T follicular helper cell (primary cell): ENCODE results near the gene REN.

Experiments
- DNase-seq: peaks from one replicate; pipeline ENCODE4 v3.0.0-alpha.2; 2020; ENCODE audit warnings: low read depth
- total RNA-seq, 2 experiments: gene quantifications; one replicate each; lab custom pipeline; 2026; lab: John Stamatoyannopoulos, UW

Gene REN
- total RNA-seq = 0 reads per million in 2 experiments

DNA sequence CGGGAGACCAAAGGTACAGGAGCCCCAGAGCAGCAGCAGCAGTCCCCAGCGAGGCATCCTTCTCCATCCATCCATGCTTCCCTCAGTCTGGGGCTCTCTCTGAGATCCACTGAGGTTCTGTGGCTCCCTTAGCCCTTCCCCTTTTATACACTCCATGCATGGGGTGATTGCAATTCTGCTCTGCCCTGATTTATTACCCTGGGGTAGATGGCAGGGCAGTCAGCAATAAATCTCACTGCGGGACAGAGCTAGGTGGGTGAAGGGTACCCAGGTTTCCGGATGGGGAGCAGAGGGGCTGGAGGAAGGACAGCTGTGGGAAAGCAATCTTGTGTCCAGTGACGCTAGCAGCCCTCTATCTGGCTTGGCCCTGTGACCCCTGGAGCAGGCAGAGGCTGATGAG, at the start of gene REN:
REN (minus strand) TSS at position 119 of the 400 bp plus-strand sequence; CDS start at position 75, 44 bp downstream.
- no peak for DNase-seq

DNA sequence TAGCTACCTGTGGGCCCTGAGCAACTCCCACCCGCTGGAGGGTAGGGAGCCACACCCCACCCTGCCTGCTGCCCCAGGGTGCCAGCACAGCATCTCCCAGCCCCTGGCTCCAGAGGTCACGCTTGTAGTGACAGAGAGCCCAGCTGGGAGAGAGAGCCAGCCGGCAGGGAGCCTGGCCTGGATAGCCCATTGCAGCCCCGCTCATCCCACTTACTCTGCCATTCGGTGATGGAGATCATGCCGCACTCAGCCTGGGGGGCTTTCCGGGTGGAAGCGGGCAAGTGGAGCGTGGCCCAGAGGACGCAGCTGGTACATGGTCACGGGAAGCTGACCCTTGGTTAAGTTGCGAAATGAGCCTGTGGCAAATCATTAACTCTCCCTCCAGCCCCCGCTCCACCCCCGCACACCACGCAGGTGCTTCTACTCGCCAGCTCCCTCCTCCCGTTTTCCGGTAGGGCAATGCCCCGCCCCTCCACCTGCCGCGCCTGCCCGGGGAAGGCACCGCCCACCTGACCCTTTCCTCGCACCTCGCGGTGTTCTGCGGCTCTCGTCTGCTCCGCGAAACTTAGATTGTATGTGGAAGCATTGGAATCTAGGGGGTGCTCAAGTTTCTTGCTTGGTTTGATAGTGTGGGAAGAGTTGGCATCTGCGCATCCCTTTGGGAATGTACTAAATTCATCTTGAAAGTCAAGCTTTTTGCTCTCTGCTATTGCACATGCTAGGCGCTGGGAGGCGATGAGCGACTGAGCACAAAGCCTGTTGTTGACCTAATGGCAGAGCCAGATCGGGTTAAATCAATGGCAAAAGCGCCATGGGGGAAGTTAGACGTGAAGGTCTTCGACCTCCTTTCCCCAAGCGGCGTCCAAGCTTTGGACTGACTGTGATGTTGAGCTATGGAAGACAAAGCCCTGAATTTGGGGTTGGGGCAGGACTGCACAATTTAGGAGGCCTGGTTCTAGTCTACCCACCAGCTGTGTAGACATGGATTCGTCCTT, 47.8 kb upstream of the REN start, which contains the start of gene GOLT1A:
GOLT1A (minus strand) TSS at position 321 of the 995 bp plus-strand sequence; CDS start at position 239, 82 bp downstream.
- DNase-seq = no peak

DNA sequence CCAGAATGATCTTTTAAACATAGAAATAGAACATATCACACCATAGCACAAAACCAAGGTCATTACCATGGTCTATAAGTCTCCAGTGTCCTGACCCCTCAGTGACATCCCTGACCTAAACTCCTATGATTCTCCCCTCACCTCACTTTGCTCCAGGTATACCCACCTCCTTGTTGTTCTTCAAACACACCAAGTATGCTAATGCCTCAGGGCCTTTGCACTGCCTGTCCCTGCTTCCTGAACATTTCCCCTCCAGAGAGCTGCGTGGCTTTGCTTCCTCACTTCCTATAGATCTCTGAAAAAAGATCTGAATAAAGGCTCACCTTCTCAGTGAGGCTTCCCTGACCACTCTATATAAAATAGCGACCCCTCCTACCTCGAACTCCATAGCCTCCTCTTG, 46.6 kb upstream of the REN start:
- DNase-seq = no peak

DNA sequence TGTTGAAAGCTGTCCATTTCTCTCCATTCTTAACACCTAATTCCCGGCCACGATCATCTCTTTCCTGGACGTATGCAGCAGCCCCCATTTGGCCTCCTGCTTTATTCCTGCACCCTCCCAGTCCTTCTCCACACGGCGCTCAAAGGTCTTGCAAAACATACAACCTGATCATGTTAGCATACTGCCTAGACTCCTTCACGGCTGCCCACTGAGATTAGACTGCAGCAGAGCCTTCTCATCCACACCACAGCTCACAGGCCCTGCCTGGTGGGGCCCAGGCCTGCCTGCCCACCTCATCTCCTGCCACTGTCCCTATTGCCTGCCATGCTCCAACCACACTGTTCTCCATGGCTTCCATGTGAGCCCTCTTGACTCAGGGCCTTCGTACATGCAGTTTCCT, 44.9 kb upstream of the REN start:
- no peak for DNase-seq

DNA sequence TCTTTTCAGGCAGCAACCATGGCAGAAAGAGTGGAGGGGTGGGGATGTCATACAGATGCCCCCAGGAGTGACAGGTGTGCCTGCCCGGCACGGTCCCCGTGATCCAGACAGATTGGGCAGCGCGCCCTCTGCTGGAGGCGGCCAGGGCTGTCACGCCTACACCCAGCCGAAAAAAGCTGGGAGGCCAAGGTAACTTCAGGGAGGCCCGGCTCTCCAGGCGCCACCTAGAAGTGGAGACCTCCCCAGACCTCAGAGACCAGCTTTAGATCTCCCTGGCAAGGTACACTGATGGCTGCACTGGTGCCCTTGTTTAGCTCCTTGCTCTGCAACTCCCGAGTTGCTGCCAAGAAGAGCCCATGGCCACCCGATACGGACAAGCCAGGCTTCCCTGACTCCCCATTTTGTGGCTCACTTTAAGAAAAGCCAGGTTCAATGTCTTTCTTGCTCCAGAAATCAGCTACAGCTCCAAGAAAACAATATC, 41.0 kb upstream of the REN start:
- DNase-seq = peak; percentile 52

DNA sequence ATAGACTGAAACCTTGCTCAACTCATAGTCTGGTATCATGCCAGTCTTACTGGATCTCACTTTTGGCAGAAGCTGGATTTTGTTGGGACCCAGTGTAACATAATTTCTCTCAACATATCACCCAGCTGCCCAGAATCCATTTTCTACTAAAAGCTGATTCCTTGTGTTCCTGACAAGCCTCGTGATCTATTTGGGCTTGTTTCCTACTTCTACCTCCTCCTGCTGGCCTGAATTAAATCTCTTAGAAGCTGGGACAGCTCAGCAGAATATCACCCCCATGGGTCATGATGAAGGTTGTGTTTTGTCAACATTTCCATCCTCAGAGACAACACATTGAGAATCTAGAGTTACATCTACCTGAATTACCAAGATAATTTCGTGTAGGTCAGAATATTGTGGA, 40.0 kb upstream of the REN start:
- no peak for DNase-seq

DNA sequence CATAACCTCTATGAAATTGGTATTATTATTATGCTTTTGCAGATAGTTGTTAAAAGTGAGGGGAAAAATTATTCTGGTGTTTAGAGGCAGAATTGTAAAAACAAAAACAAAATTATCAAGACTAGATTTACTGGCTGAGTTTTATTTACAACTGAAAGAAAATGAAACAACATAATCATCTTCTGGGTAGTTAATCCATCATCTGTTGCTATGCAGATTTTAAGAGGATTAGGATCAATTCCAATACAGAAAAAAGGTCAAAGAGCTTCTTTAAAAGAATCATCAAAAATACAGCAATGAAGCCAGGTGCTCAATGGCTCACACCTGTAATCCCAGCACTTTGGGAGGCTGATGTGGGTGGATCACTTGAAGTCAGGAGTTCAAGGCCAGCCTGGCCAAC, 39.3 kb upstream of the REN start:
- no peak for DNase-seq

DNA sequence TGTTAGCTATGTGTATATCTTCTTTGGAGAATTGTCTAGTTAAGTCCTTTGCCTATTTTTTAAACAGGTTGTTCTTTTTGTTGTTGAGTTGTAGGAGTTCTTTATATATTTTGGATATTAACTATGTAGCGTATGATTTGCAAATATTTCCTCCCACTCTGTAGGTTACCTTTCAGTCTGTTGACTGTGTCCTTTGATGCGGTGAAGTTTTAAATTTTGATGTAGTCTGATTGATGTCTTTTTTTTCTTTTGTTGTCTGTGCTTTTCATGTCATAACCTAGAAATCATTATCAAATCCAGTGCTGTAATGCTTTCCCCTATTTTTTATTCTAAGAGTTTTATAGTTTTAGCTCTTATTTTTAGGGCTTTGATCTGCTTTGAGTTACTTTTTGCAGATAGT, 38.8 kb upstream of the REN start:
- no peak for DNase-seq

DNA sequence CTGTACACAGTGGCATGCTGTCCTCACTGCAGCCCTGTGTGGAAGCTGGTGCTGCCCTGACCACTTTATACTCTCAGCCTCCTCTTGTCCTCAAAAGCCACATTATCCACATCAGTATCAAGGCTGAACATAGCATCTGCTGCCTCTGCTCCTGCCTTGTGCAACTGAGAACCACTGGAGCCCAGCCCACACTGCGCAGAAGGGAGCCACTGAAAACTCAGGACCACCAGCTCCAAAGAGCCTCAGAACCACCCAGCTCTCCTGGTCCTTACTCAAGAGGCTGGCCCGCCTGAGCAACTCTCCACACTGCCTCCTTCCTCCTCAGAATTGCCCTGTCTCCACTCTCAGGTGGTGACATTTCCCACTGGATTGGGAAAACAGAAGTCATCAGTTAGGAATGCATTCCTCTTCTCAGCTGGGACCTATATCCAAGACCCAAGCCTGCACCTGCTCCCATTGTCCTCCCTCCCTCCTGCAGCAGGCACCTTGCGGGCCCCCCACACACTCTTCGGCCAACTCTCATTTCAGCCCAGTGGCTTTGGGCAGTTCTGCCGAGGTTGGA, 37.1 kb upstream of the REN start:
- no peak for DNase-seq

DNA sequence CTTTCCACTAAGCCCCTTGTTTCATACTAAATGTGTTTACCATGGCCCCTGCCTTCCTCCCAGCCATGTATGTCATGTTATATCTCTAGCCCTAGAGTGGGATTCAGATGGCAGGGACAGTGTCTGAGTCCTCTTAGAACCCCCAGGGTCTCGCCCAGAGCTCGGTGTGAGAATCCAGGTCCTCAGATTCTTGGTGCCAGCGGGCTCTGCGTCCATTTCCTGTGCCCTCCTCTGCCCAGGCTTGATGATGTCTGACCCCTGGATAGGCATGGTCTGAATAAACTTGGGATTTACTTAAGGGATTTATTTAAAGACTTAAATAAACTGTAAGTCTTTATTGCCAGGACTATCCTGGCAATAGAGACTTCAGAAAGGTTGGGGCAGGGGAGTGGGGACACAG, 36.3 kb upstream of the REN start:
- no peak for DNase-seq

DNA sequence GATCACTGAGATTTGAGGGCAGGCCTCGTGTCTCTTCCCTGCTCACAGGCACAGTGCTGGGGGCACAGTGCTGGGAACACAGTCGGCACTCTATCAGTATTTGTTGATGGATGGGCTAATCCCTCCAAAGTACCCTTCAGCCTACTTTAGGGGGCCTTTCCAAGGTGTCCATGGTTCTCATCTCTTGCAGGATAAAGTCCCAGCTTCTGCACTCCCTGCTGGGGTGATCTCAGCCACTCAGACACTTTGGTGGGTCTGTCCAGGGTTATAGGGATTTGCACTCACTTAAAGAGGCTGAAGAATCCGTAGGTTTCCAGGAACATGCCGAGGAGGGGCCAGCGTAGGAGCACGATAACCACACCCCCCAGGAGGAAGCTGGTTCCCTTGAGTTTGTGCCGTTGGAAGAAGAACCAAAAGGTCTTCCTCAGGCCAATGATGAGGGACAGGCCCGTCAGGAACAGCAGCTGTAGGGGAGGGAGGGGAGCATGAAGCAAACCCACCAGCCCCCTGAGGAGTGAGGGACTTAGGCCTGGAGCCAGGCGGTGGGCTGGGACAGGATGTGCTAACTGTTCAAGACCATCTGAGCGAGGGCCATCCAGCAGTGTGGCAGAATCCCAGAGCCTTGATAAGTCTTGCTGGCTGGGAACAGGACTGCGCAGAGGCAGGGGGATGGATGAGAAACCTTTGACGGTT, 35.4 kb upstream of the REN start:
- DNase-seq = no peak

DNA sequence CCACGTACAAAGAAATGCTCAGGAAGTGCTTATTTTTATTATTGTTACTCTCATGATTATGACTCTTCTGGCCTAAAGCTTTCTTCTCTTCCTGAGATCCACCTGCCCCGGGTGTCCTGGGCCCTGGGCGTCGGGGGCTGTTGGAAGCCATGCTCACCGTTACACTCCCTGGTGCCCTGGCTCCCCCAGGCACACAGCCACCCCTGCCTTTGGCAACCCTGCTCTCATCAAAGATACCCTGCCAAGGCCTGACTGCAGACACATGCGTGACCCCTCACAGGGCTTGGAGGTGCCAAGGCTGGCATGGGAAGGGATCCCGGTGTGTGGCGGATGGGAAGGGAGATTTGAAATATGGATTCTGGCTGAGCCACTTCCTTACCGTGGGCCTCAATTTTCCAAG, 33.4 kb upstream of the REN start:
- no peak for DNase-seq

DNA sequence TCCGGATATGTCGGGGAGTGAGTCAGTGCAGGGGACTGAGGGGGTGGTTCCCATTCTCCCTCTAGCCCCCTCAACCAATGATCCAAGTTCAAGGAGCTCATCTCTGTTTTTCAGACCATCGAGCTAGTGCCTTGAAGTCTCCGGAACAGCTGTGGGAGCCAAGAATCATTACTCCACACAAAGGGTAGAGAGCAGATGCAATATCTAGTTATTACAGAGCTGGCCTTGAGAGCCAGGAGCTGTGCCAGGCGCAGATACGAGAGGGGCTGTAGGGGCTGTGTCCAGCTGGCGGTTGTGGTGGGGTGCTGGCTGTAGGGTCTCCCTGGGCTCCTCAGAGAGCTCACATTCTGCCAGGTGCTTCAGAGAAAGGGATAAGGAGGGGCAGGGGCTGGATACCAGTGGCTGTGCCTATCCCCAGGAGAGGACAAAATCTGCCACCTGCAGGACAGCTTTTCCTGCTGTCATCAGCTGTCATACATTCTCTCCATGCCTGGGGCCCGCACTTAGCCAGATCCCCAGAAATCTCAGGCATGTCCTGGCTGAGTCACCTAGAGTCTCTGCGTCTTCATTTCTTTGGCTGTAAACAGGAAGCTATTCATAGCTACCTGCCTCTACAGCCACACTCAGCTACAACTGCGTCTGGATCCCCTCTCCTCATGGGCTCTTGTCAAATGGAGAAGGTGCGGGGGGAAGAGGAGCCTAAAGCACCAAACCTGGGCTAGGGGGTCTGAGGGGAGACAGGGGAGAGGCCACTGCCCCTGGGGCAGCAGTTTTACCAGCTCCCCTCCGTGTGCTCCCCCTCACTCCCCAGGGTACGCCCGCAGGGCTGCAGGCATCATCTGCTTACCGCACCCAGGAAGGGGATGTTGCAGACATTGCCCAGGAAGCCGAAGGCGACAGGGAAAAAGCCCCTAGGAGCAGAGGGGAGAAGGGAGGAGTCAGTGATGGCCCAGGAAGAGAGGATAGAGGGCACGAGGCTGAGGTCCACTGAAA, 32.5 kb upstream of the REN start:
- DNase-seq = no peak

DNA sequence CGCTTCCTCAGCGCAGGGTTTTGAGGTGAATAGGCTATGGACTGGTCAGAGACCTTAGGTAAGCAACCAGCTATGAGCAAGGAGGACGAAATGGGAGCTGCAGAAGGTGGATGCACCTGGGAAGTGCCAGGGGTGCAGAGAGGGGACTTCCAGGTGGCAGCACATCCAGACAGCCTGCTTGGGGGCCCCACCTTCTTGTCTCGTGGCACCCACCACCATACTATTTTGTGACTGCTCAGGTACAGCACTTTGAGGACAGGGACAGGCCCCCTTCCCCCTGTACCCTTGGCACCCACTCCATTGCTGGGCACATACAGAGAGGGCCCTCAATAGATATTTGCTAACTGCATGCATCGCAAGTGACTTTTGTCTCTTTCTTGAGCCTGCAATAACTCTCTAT, 30.9 kb upstream of the REN start:
- DNase-seq = no peak

DNA sequence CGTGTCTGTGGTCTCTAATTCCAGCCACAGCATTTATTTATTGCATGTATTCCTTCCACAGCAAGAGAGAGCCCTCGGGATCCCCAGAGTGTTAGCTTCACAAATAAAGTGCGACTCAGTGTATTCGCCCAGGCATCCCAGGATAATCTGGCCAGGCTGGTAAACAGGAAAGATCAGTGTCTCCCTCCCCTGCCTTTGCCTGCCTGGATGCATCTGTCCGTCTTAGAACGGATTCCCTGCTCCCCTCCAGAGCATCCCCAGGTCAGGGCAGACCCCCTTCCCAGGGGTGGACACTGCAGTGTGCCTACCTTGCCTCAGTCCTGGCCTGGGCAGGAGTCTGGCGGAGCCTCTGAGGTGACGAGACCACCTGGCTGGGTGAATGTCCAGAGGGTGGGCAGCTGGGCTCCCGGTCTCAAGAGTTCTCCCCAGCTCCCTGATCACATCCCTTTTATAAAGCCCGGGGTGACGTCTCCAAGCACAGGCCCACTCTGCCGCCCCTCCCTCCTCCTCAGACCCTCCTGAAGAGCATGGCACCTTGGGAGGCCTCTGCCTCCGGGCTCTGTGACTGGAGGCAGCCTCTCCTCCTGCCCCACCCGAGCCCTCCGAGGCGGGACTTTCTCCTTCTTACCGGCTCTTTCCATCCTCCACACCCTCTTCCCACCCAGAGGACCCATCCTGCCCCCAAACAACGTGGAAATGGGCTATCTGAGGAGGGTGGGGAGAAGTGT, 30.1 kb upstream of the REN start, which contains the start of gene KISS1:
KISS1 (minus strand) TSS at position 424 of the 728 bp plus-strand sequence. CDS start 3,615 bp downstream, outside the sequence.
- no peak for DNase-seq

DNA sequence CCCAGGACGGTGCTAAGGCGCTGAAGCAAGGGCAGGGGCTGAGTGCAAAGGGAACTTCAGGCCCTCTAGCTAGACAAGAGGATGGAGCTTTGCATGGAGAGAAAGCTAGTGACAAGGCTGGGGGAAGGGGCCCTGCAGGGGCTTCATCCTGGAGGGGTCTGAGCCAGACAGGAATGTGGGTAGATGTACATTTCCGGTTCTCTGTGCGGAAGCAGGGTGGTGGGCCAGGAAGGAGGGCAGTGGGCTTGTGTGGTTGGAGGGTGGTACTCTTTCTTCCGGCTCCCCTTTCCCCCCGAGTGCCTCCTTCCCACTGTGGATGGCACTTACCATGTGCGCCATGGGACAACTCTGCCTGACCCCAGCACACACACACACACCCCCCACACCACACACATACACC, 28.6 kb upstream of the REN start:
- DNase-seq = no peak

DNA sequence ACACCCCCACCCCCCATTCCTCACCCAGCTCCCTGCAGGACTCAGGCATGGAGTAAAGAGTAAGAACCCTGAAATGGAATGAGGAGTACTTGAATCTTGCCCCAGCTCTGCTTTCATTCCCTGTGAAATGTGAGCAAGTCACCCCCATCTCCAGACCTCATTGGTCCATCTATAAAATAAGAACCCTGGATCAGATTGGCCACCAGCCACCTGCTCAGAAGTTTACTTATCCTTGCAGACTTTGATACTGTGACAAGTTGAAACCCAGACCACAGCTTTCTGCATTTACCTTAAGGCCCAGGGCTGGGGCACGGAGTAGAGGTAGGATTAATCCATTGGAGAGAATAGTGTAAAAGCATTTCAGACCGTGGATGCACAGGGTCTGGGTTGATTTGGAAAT, 27.9 kb upstream of the REN start:
- no peak for DNase-seq

DNA sequence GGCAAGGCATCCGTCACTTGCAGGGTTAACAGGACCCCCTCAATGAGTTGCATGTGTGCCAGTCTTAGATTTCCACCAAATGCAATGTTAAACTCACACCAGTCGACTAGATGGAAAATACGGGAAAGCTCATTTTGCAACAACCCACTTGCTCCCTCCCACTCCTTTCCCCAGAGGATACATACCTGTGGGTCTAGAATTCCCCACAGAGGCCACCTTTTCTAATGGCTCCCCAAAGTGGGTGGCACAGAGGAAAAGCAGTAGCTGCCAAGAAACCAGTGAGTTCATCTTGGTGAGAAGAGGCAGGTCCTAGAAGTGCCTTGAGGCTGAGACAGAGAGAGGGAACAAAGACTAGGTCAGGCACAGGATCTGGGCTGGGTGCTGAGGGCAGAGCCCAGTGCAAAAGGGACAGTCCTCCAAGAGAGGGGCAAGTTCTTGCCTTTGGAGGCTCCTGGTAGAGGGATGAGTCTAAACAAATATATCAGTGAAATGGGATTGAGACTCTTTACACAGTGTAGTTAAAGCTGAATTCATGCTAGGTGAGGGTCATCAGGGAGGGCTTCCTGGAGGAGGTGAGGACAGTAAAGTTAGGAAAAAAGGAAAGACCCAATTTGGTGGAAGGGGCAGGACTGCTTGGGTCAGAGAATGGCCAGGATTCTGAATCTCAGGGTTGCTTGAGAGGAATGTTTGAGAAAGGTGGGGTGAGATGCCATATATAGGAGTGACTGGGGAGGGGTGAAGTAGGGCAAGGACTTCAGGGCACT, 26.6 kb upstream of the REN start:
- no peak for DNase-seq

DNA sequence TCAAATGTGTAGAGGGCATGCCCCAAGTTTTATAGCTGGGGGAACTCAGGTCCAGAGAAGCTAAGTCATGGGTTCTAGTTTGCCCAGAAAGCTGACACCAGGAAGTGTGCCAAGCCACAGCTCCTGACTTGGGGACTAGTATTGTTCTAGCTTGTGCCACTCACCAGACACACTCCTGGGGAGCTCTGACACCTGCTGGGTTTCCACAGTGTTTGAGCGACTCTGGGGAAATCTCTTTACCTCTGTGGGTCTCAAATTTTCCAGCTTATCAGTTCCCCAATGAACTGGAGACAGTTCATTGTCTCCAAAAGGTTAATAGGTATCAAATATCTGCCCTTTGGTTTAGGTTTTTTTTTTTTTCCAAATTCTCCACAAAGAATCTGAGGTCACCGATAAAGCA, 25.9 kb upstream of the REN start:
- no peak for DNase-seq

DNA sequence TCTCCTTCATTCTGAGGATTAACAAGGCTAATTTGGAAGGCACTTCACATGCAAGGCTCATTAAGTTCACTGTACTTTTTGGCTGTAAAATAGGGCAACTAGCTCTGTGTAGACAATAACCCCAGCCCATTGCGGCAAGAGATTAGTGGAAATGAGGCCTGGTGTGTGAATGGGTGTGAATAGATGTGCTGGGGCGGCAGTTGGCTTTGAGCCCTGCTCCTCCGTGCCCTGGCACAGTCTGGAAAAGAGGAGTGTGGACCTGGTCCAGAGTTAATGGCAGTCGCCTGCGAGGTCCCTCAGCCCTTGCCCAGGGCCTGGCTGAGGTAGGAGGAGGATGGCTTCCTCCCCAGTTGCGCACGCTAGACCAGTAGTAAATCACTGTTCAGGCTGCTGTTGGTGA, 25.3 kb upstream of the REN start:
- no peak for DNase-seq
